ENCODE data around the gene PRSS12.

The PRSS12 gene

GRCh38 chr4:118356731-118357130 is 3.9 kb upstream of the PRSS12 start:
- no peak for DNase-seq

- DNase-seq, result no peak
Measured at GRCh38 chr4:118356111-118356510, 3.3 kb upstream of the PRSS12 start.

GRCh38 chr4:118354913-118355312 is 2.1 kb upstream of the PRSS12 start:
- DNase-seq, result no peak

GRCh38 chr4:118353534-118354030 is 779 bp upstream of the PRSS12 start:
- no peak for DNase-seq

- peak; percentile 44 for DNase-seq
Measured at GRCh38 chr4:118351851-118352827, 664 bp downstream of the PRSS12 start.

- no peak for DNase-seq
Measured at GRCh38 chr4:118350961-118351360, 1.8 kb downstream of the PRSS12 start.

- no peak for DNase-seq
Measured at GRCh38 chr4:118348886-118349285, 3.9 kb downstream of the PRSS12 start.

- no peak for DNase-seq
Measured at GRCh38 chr4:118346495-118346894, 6.3 kb downstream of the PRSS12 start.

- DNase-seq, result peak; percentile 35
Measured at GRCh38 chr4:118345813-118346212, 7.0 kb downstream of the PRSS12 start.

- no peak for DNase-seq
Measured at GRCh38 chr4:118344801-118345200, 8.0 kb downstream of the PRSS12 start.

GRCh38 chr4:118343501-118343900 is 9.3 kb downstream of the PRSS12 start:
- no peak for DNase-seq

GRCh38 chr4:118340109-118340508 is 12.7 kb downstream of the PRSS12 start:
- DNase-seq, result peak; percentile 23

- DNase-seq, result peak; percentile 73
Measured at GRCh38 chr4:118338981-118339765, 13.6 kb downstream of the PRSS12 start.

- DNase-seq, result no peak
Measured at GRCh38 chr4:118338518-118338917, 14.3 kb downstream of the PRSS12 start.

GRCh38 chr4:118337954-118338353 is 14.8 kb downstream of the PRSS12 start:
- DNase-seq, result no peak

GRCh38 chr4:118335774-118336173 is 17.0 kb downstream of the PRSS12 start:
- no peak for DNase-seq

GRCh38 chr4:118335324-118335723 is 17.5 kb downstream of the PRSS12 start:
- no peak for DNase-seq

- no peak for DNase-seq
Measured at GRCh38 chr4:118331352-118331751, 21.5 kb downstream of the PRSS12 start.

- DNase-seq, result no peak
Measured at GRCh38 chr4:118329849-118330248, 23.0 kb downstream of the PRSS12 start.

- DNase-seq, result peak; percentile 96
Measured at GRCh38 chr4:118327554-118328241, 25.1 kb downstream of the PRSS12 start.

- DNase-seq, result no peak
Measured at GRCh38 chr4:118326585-118326984, 26.2 kb downstream of the PRSS12 start.

GRCh38 chr4:118325431-118325830 is 27.4 kb downstream of the PRSS12 start:
- peak; percentile 41 for DNase-seq

All from fibroblast of skin of right quadriceps (primary cell).